Epithelial cell of esophagus (primary cell): ENCODE measurements around the gene ARL4A.

ENCODE experiments used
- DNase-seq: peaks from one replicate; pipeline ENCODE4 v3.0.0; 2010; ENCODE audit warnings: low read depth
- H3K4me3 ChIP-seq: 2 replicates; pipeline ENCODE4 v1.5.1; 2011; ENCODE audit warnings: mild to moderate bottlenecking, low read length, control low read depth
- CTCF ChIP-seq: IDR thresholded peaks from 2 replicates; pipeline ENCODE4 v1.5.1; 2011; ENCODE audit warnings: low read depth, mild to moderate bottlenecking, low read length, control low read depth, inconsistent platforms; ENCODE audit not compliant: insufficient read depth; ENCODE audit errors: missing control alignments

The ARL4A gene

GRCh38 chr7:12714379-12714737 lies 26.9 kb downstream of the ARL4A start:
- DNase-seq: no peak
- no peak overlapping the region for H3K4me3 ChIP-seq
- no peak for TF ChIP-seq CTCF

GRCh38 chr7:12715372-12716133 lies 28.1 kb downstream of the ARL4A start:
- peak overlapping the region; percentile 13 for H3K4me3 ChIP-seq
- DNase-seq: peak; percentile 78
- no peak for TF ChIP-seq CTCF

- no peak overlapping the region for H3K4me3 ChIP-seq
Observed at GRCh38 chr7:12716134-12716681, 28.8 kb downstream of the ARL4A start.

GRCh38 chr7:12716722-12717121 lies 29.3 kb downstream of the ARL4A start:
- no peak for DNase-seq

More at GRCh38 chr7:12716134-12716681, 28.8 kb downstream of the ARL4A start:
- no peak for DNase-seq
- TF ChIP-seq CTCF: no peak

GRCh38 chr7:12719141-12719919 lies 31.9 kb downstream of the ARL4A start:
- no peak for TF ChIP-seq CTCF
- DNase-seq: peak; percentile 78
- H3K4me3 ChIP-seq: no peak overlapping the region

More at GRCh38 chr7:12716722-12717121, 29.3 kb downstream of the ARL4A start:
- H3K4me3 ChIP-seq: no peak overlapping the region
- no peak for TF ChIP-seq CTCF

GRCh38 chr7:12719981-12720865 lies 32.8 kb downstream of the ARL4A start:
- DNase-seq: no peak
- no peak for TF ChIP-seq CTCF

More at GRCh38 chr7:12719981-12720865, 32.8 kb downstream of the ARL4A start:
- H3K4me3 ChIP-seq: no peak overlapping the region
